Measurements from ENCODE around the gene GTF2A1.

Gene GTF2A1

DNA sequence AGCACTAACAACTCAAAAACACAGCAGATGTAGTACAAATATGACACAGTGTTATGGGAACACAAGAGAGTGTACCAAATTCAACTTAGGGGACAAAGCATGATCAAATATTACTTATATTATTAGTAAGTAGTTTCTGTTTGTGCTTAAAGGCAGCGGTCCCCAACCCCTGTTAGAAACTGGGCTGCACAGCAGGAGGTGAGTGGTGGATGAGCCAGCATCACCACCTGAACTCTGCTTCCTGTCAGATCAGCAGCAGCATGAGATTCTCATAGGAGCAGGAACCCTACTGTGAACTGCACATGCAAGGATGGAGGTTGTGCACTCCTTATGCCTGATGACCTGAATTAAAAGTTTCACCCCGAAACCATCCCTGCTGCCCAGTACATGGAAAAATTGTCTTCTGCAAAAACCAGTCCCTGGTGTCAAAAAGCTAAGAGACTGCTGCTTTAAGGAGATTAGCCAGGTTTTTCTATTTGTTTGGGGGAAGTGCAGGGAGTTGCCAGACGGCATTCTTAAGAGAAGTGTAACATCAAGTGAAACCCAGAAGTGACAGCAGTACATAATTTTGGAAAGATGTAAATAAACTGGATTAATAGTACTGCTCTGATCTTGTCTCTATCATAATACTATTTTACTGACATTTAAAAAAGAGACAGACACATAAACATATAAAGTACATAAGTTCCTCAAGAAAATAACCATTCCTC lies 26.7 kb downstream of the GTF2A1 start:
- H3K4me3 ChIP-seq (ENCODE audit: low read depth, low read length): no peak overlapping the region
- TF ChIP-seq, protein P1, sequence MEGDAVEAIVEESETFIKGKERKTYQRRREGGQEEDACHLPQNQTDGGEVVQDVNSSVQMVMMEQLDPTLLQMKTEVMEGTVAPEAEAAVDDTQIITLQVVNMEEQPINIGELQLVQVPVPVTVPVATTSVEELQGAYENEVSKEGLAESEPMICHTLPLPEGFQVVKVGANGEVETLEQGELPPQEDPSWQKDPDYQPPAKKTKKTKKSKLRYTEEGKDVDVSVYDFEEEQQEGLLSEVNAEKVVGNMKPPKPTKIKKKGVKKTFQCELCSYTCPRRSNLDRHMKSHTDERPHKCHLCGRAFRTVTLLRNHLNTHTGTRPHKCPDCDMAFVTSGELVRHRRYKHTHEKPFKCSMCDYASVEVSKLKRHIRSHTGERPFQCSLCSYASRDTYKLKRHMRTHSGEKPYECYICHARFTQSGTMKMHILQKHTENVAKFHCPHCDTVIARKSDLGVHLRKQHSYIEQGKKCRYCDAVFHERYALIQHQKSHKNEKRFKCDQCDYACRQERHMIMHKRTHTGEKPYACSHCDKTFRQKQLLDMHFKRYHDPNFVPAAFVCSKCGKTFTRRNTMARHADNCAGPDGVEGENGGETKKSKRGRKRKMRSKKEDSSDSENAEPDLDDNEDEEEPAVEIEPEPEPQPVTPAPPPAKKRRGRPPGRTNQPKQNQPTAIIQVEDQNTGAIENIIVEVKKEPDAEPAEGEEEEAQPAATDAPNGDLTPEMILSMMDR (IDR thresholded peaks at IDR 0.05; ENCODE audit: low read depth, low read length, missing control alignments): no peak
- DNase-seq (ENCODE audit: low read depth): no peak
- in situ Hi-C loops (cut with HindIII; ENCODE audit: low sequenced_read_pairs): no loop called here

DNA sequence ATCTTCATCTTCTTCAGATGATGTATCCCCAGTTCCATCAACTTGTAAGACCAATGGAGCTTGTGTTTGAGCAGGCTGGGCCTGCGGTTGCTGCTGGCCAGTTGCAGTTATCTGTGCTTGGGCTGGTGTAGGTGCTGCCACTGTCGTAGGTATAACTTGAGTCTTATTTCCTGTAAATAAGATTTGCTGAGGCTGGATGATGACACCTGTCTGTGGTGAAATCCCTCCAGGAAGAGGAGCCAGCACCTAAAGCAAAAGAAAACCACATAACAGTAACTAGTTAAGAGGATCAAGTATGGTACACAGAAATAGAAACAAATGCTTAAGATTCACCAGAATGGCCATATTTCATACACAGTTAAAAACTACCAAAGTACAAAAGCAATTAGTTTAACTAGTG lies 28.2 kb downstream of the GTF2A1 start:
- TF ChIP-seq, protein P1 (IDR thresholded peaks at IDR 0.05; ENCODE audit: low read depth, low read length, missing control alignments): no peak
- no peak overlapping the region for H3K4me3 ChIP-seq (ENCODE audit: low read depth, low read length)
- DNase-seq (ENCODE audit: low read depth): no peak
- in situ Hi-C loops (cut with HindIII; ENCODE audit: low sequenced_read_pairs): no loop called here

DNA sequence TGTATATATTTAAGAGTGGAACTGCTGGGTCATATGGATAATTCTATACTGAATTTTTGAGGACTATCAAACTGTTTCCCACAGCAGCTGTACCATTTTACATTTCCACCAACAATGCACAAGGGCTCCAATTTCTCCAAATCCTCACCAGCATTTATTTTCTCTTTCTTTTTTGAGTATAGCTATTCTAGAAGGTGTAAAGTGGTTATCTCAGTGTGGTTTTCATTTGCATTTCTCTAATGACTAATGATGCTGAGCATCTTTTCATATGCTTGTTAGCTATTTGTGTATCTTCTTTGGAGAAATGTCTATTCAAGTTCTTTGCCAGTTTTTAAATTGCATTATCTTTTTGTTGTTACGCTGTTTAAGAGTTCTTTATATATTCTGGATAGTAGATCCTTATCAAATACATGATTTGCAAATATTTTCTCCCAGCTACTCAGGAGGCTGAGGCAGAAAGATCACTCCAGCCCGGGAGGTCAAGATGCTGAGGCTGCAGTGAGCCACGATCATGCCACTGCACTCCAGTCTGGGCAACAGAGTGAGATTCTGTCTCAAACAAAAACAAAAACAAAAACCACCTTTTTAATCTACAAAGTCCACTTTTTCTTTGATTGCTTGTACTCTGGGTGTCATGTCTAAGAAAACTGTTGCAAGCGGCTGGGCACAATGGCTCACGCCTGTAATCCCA lies 32.8 kb downstream of the GTF2A1 start:
- TF ChIP-seq, protein P1 (IDR thresholded peaks at IDR 0.05; ENCODE audit: low read depth, low read length, missing control alignments): no peak
- in situ Hi-C loops (cut with HindIII; ENCODE audit: low sequenced_read_pairs): no loop called here
- no peak overlapping the region for H3K4me3 ChIP-seq (ENCODE audit: low read depth, low read length)
- DNase-seq (ENCODE audit: low read depth): no peak

DNA sequence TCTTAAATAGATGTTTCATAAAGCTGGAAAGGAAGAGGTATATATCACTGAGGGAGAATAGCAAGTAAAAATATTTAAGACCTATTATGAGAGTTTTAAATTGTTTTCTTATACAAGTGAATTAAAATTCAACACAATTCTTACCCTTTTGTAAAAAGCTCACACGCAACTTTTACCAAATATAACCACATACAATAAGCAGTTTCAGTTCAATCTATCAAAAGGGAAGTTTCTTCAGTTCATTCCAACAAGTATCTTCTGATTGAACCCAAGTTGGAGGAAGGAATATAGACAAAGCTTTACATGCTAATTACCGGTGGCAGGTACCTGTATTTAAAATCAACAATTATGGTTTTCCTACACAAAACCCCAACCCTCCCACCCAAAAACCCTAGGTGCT lies 41.1 kb downstream of the GTF2A1 start:
- H3K4me3 ChIP-seq (ENCODE audit: low read depth, low read length): no peak overlapping the region
- in situ Hi-C loops (cut with HindIII; ENCODE audit: low sequenced_read_pairs): no loop called here
- no peak for DNase-seq (ENCODE audit: low read depth)
- TF ChIP-seq, protein P1 (IDR thresholded peaks at IDR 0.05; ENCODE audit: low read depth, low read length, missing control alignments): no peak

DNA sequence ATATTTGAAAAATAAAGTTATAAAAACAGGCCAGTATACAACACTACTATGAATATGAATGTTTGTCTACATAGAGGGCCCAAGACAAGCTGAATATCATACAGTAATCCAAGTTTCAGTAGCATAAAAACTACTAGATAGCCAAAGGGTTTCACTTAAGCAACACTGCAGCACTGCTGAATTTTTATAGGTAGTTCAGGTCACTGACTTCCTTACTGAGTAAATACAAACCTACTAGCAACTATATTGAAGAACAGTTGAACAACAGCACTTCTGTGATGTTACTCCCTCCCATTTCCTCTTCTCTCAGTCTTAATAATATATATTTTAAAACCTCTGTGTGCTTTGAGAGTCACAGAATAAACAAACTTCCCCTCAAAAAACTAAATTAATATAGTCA lies 42.7 kb downstream of the GTF2A1 start:
- TF ChIP-seq, protein P1 (IDR thresholded peaks at IDR 0.05; ENCODE audit: low read depth, low read length, missing control alignments): no peak
- H3K4me3 ChIP-seq (ENCODE audit: low read depth, low read length): no peak overlapping the region
- DNase-seq (ENCODE audit: low read depth): no peak
- in situ Hi-C loops (cut with HindIII; ENCODE audit: low sequenced_read_pairs): no loop called here

DNA sequence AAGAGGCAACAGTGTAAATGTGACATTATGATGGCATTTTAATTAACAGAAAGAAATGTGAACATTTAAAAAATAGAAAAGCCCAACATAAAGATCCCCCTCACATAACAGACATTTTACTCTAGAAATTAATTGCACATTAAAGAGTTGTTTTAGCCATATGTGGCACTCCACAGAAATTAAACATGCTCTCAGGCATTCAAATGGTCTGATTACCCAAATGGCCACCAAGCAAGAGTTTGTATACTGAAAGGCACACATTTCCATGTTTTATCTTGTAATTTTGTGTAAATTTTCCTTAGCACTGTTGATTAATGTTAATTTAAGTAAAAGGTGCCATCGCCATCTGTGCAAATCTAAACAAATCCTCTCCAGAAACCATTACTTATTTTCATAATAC lies 43.5 kb downstream of the GTF2A1 start:
- TF ChIP-seq, protein P1 (IDR thresholded peaks at IDR 0.05; ENCODE audit: low read depth, low read length, missing control alignments): no peak
- no peak for DNase-seq (ENCODE audit: low read depth)
- in situ Hi-C loops (cut with HindIII; ENCODE audit: low sequenced_read_pairs): no loop called here
- H3K4me3 ChIP-seq (ENCODE audit: low read depth, low read length): no peak overlapping the region
